22Rv1 (cell line): Measurements from ENCODE around the gene SAE1.
A peak's percentile ranks its signal among the peaks of the same experiment; 100 is the strongest.
"Not testable (repeated sequence)": the region's sequence is repeated elsewhere in the genome, so short reads cannot be mapped to it uniquely, and the experiment has no call there.

Source experiments
- H3K27ac ChIP-seq: fragments of 450-650 bp; 2 replicates; pipeline ENCODE4 v1.5.1; 2017
- ZFX ChIP-seq: fragments of 450-650 bp; IDR thresholded peaks from 2 replicates; pipeline ENCODE4 v1.6.1; 2017; ENCODE audit warnings: antibody characterized with exemption, borderline replicate concordance
- TF ChIP-seq, protein P1 (sequence below): fragments of 450-650 bp; IDR thresholded peaks from 2 replicates; pipeline ENCODE4 v1.5.1; 2017; ENCODE audit warnings: mild to moderate bottlenecking

Gene SAE1

DNA sequence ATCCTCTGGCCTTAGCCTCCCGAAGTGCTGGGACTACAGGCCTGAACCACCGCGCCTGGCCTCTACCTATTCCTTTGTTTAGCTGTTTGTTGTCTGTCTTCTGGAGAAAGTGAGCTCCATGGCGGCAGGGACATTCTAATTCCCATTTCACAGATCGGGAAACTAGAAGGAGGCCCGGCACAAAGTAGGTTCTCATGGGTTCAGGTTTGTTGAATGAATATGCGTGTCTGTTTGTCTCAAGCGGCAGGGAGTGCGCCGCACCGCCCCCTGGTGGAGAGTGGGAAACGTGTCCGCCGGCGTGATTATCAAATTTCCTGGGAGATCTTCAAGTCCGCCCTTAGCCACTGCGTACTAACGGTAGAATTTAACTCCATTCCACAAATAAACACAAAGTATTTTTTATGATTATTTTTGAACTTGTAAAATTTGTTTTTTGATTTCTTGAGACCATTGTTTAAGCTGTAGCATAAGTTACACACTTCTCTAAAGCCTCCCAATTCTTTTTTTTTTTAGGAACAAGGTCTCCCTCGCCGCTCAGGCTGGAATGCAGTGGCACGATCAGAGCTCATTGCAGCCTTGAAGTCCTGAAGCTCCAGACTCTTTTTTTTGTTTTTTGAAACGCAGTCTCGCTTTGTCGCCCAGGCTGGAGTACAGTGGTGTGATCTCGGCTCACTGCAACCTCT lies 116.8 kb downstream of the SAE1 start:
- no peak for TF ChIP-seq ZFX
- TF ChIP-seq, protein P1, sequence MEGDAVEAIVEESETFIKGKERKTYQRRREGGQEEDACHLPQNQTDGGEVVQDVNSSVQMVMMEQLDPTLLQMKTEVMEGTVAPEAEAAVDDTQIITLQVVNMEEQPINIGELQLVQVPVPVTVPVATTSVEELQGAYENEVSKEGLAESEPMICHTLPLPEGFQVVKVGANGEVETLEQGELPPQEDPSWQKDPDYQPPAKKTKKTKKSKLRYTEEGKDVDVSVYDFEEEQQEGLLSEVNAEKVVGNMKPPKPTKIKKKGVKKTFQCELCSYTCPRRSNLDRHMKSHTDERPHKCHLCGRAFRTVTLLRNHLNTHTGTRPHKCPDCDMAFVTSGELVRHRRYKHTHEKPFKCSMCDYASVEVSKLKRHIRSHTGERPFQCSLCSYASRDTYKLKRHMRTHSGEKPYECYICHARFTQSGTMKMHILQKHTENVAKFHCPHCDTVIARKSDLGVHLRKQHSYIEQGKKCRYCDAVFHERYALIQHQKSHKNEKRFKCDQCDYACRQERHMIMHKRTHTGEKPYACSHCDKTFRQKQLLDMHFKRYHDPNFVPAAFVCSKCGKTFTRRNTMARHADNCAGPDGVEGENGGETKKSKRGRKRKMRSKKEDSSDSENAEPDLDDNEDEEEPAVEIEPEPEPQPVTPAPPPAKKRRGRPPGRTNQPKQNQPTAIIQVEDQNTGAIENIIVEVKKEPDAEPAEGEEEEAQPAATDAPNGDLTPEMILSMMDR, result peak; percentile 98
- H3K27ac ChIP-seq, result no peak overlapping the region

DNA sequence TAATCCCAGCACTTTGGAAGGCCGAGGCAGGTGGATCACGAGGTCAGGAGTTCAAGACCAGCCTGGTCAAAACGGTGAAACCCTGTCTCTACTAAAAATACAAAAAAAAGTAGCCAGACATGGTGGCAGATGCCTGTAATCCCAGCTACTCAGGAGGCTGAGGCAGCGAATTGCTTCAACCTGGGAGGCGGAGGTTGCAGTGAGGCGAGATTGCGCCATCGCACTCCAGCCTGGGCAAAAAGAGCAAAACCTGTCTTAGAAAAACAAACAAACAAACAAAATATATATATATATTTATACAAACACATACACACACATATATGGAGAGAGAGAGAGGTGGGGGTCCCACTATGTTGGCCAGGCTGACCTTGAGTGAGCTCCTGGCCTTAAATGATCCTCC lies 122.4 kb downstream of the SAE1 start:
- not testable (repeated sequence) for H3K27ac ChIP-seq

DNA sequence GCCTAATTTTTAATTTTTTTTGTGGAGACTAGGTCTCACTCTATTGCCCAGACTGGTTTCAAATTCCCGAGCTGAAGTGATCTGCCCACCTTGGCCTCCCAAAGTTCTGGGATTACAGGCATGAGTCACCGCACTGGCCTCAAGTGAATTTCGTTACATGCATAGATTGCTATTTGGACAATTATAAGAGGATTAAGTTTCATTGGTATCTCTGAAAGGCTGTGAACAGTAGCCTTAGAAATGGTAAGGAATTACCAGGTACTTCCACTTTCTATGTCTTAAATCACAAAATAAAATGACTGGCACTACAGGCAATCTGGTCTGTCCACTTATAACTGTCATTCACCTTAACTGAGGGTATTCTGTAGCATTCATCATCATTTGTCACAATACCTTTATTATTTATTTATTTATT lies 122.8 kb downstream of the SAE1 start:
- TF ChIP-seq, protein P1, result no peak
- TF ChIP-seq ZFX, result no peak
- H3K27ac ChIP-seq, result no peak overlapping the region

DNA sequence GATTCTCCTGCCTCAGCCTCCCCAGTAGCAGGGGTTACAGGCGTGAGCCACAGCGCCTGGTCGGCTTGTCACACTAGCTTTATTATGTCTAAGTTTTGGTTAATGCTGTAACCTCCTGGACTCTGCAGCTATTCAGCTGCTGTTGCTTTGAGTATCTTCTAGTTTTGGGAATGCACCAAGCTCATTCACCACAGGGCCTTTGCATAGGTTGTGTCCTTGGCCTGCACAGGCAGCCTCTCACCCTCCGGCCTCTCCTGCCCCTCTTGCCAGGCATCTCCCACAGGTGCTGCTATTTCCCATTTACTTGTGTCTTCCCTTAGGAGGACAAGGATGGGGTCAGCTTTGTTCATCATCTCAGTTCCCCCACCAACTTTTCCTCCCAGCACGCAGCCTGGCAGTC lies 123.3 kb downstream of the SAE1 start:
- H3K27ac ChIP-seq, result no peak overlapping the region
- TF ChIP-seq ZFX, result no peak
- TF ChIP-seq, protein P1, result no peak

DNA sequence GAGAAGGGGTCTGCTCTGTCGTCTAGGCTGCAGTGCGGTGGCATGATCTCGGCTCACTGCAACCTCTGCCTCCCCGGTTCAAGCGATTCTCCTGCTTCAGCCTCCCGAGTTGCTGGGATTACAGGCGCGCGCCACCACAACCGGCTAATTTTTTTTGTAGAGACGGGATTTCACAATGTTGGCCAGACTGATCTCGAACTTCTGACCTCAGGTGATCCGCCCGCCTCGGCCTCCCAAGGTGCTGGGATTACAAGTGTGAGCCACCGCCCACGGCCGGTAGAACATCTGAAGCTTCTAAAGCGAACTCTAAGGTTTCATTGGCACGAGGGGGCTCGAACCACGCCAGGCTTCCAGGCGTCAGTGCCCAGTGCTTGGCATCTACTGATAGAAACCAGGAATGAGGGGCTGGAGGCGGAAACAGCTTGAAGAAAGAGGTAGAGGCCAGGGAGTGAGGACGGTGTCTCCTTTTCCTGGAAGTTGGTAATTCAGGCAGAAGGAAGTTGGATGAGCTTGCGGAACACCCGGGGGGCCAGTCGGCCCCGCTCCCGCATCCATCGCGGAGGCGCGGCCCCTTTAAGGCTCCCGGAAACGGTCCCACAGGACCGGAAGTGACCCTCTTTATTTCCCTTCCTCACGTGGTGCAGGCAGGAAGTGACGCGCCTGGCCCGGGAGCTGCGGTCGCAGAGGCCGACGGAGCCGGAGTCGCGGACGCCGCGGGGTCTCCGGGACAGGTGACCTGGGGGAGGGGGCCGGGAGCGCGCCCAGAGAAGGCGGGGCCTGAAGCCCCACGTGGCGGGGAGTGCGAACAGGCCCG lies 125.5 kb downstream of the SAE1 start, which contains the start of gene CCDC9:
Gene CCDC9 (plus strand): TSS at position 647 of the 814 bp plus-strand sequence. CDS start 1,876 bp downstream, outside the sequence.
- H3K27ac ChIP-seq, result peak within 1 kb of the TSS; percentile 95
- no peak for TF ChIP-seq ZFX
- TF ChIP-seq, protein P1, result no peak

DNA sequence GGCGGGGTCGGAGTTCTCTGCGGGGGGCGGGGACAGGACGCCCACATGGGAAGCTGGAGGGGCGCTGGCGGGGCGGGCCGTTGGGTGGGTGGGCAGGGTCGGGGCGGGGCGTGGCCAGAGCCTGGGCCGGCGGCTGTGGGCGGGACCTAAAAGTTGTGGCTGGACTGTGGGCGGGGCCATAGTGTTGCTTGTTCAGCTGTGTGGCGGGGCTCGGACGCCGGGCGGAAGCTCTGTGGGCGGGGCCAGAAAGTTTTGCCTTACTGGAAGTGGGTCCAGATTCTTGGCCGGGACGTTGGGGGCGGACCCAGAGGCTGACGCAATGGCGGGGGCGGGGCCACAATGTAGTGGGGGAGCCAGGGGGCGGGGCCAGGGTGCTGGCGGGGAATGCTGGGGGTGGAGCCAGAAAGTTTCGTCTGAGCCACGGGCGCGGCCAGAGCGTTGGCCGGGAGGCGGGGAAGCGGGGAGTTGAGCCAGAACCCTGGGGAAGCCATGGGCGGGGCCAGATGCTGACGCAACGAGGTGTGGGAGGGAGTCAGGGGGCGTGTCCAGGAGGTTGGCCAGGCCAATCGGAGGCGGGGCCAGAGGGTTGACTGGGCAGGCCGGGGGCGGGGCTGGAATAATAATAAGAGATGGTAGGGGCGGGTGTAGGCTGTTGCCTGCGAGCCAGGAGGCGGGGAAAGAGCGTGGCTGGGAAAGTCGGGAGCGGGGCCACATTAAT lies 126.2 kb downstream of the SAE1 start:
- peak overlapping the region; percentile 95 for H3K27ac ChIP-seq
- TF ChIP-seq, protein P1, result no peak
- no peak for TF ChIP-seq ZFX

DNA sequence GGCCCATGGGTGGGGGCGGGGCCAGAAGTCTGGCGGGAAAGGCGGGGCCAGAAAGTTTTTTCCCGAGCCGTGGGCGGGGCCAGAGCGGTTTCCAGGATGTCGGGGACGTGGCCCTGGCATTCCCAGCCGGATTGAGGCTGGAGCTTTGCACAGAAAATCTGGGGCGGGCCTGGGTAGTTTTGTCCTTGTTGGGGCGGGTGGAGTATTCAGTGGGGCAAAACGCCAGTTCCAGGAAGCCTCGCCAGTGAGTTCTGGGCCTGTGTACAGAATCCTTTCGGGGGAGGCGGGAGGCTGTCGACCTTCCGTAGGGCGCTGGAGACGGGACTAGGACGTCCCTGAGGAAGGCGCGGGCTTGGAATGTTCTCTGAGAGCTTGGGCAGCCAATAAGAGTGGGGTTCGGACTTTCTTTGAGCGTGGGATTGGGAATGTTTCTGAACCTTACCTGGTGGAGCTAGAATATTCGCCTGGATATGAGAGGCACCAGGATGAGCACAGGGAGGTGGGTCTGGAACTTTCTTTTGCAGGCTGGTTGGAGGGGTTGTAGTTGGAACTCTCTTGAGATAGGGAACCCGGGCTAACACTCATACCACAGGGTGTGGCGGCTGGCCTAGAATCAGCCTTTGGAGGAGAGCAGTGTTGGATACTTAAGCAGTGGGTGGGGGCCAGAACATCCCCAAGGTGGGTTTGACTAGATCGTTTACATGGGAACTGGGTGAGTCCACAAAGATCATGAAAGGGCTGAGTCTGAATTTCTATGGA lies 127.0 kb downstream of the SAE1 start:
- TF ChIP-seq, protein P1, result no peak
- no peak for TF ChIP-seq ZFX
- peak overlapping the region; percentile 95 for H3K27ac ChIP-seq
